OCI-LY1 (cell line): ENCODE data around the gene FAT1.

ENCODE experiments used
- H2AFZ ChIP-seq: fragments of 200-600 bp; sonication (generic), shearing (Covaris generic); 2 replicates; pipeline ENCODE4 v1.6.0; 2014; ENCODE audit warnings: antibody characterized with exemption, mild to moderate bottlenecking, low read length
- H3F3A ChIP-seq: fragments of 200-600 bp; sonication (generic), shearing (Covaris generic); 2 replicates; pipeline ENCODE4 v1.6.0; 2014; ENCODE audit warnings: mild to moderate bottlenecking, antibody characterized with exemption, low read length, moderate library complexity; ENCODE audit not compliant: insufficient read depth
- H3K27ac ChIP-seq: fragments of 200-600 bp; sonication (generic); 2 replicates; pipeline ENCODE4 v1.5.1; 2014; ENCODE audit warnings: low read length, mixed run types, mild to moderate bottlenecking, low read depth; ENCODE audit not compliant: poor library complexity, severe bottlenecking
- H3K27me3 ChIP-seq: fragments of 200-600 bp; sonication (generic); 2 replicates; pipeline ENCODE4 v1.6.0; 2014; ENCODE audit warnings: antibody characterized with exemption, mild to moderate bottlenecking, low read length, moderate library complexity; ENCODE audit not compliant: insufficient read depth
- H3K36me3 ChIP-seq: fragments of 200-600 bp; sonication (generic); 2 replicates; pipeline ENCODE4 v1.6.1; 2014; ENCODE audit warnings: mild to moderate bottlenecking, antibody characterized with exemption, low read length, moderate library complexity, mixed read lengths; ENCODE audit not compliant: insufficient read depth
- H3K4me1 ChIP-seq: fragments of 200-600 bp; sonication (generic); 2 replicates; pipeline ENCODE4 v1.5.1; 2014; ENCODE audit warnings: mild to moderate bottlenecking, low read length, moderate library complexity; ENCODE audit not compliant: insufficient read depth, severe bottlenecking
- H3K4me2 ChIP-seq: fragments of 200-600 bp; sonication (generic), shearing (Covaris generic); 2 replicates; pipeline ENCODE4 v1.6.1; 2014; ENCODE audit warnings: low read length
- H3K4me3 ChIP-seq: fragments of 200-600 bp; sonication (generic); 2 replicates; pipeline ENCODE4 v1.5.1; 2014; ENCODE audit warnings: low read length, low read depth, mild to moderate bottlenecking, mixed read lengths; ENCODE audit not compliant: poor library complexity, severe bottlenecking
- H3K79me2 ChIP-seq: fragments of 200-600 bp; shearing (Covaris generic); 2 replicates; pipeline ENCODE4 v1.6.1; 2016; ENCODE audit warnings: mixed run types, low read length, mixed read lengths; ENCODE audit not compliant: insufficient read depth
- H3K9ac ChIP-seq: fragments of 200-600 bp; sonication (generic), shearing (Covaris generic); 2 replicates; pipeline ENCODE4 v1.6.1; 2014; ENCODE audit warnings: mild to moderate bottlenecking, low read length, mixed read lengths
- H3K9me2 ChIP-seq: fragments of 200-600 bp; sonication (generic), shearing (Covaris generic); 2 replicates; pipeline ENCODE4 v1.6.1; 2014; ENCODE audit warnings: low read depth, mild to moderate bottlenecking, low read length, mixed read lengths
- H3K9me3 ChIP-seq: fragments of 200-600 bp; shearing (Covaris generic); 2 replicates; pipeline ENCODE4 v1.6.1; 2014; ENCODE audit warnings: low read length, mixed read lengths
- H4K20me1 ChIP-seq: fragments of 200-600 bp; sonication (generic), shearing (Covaris generic); 2 replicates; pipeline ENCODE4 v1.6.0; 2016; ENCODE audit warnings: mild to moderate bottlenecking, low read length; ENCODE audit not compliant: insufficient read depth
- CTCF ChIP-seq: fragments of 200-600 bp; sonication (generic), shearing (Covaris generic); IDR thresholded peaks from 2 replicates; pipeline ENCODE4 v1.5.1; 2017; ENCODE audit warnings: mild to moderate bottlenecking, antibody characterized with exemption, low read length, moderate library complexity, mixed read lengths
- EZH2 ChIP-seq: fragments of 200-600 bp; sonication (generic), shearing (Covaris generic); IDR thresholded peaks from 2 replicates; pipeline ENCODE4 v1.8.0; 2017; ENCODE audit warnings: borderline replicate concordance, mixed run types, mild to moderate bottlenecking, antibody characterized with exemption, low read length, moderate library complexity, mixed read lengths

Gene FAT1

DNA sequence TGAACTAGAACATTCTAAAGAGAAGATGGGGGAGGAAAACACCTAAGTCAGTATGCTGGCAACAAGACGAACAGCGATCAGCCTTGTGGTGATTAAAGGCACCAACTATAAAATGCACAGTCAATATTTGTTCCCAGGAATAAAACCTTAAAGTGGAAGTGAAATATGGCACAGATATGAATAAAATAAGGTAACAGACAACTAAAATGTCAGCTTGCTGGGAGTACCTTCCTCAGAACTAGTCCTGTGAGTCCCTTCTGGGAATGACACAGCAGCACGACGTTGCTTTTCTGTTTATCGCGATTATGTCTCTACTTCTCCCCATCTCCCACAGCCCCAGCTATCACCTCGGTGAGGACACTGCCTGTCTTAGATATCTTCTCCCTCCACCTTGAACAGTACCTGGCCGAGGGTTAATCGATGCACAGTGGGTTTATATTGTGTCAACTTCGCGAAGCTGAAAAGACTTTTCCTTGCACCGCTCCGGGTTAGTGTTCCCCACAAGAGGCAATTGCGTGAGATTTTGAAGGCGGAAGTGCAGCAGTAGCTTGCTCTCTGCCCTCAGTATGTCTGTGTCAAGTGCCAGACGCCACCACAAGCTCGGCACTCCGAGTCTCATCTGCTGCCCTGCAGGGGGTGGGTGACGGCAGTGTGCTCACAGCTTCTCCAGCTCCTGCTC, 185.7 kb downstream of the FAT1 start:
- no peaks in the 10 kb centered on the region for H4K20me1 ChIP-seq
- no peak overlapping the region for H3K4me2 ChIP-seq
- no peaks in the 10 kb centered on the region for H3K9me2 ChIP-seq
- H3K79me2 ChIP-seq, result no peaks in the 10 kb centered on the region
- H3K27me3 ChIP-seq, result no peaks in the 10 kb centered on the region
- H3K9me3 ChIP-seq, result no peaks in the 10 kb centered on the region
- no peak overlapping the region for H3K9ac ChIP-seq
- H3K36me3 ChIP-seq, result no peaks in the 10 kb centered on the region
- no peak overlapping the region for H3K27ac ChIP-seq
- TF ChIP-seq CTCF (no peak), EZH2 (no peak)
- no peak overlapping the region for H2AFZ ChIP-seq
- no peaks in the 10 kb centered on the region for H3F3A ChIP-seq
- no peaks in the 10 kb centered on the region for H3K4me1 ChIP-seq
- H3K4me3 ChIP-seq, result no peak overlapping the region
